SK-N-MC (cell line): ENCODE measurements around the gene UBE2F.

Experiments
- DNase-seq: peaks from one replicate; pipeline ENCODE4 v3.0.0-alpha.2; 2011; ENCODE audit warnings: low read depth, low spot score
- H3K27ac ChIP-seq: fragments of 200-600 bp; sonication (generic); 2 replicates; pipeline ENCODE4 v1.5.1; 2016; ENCODE audit warnings: mixed run types
- H3K36me3 ChIP-seq: fragments of 200-600 bp; sonication (generic); 2 replicates; pipeline ENCODE4 v1.6.1; 2017; ENCODE audit warnings: antibody characterized with exemption, low read length, mixed read lengths; ENCODE audit not compliant: insufficient read depth
- H3K4me3 ChIP-seq: fragments of 200-600 bp; sonication (generic); 2 replicates; pipeline ENCODE4 v1.5.1; 2016
- H3K9ac ChIP-seq: fragments of 200-600 bp; sonication (generic); 2 replicates; pipeline ENCODE4 v1.8.0; 2017; ENCODE audit warnings: mixed run types, mixed read lengths; ENCODE audit not compliant: insufficient read length
- H3K9me3 ChIP-seq: fragments of 200-600 bp; sonication (generic); 2 replicates; pipeline ENCODE4 v1.6.1; 2017; ENCODE audit warnings: low read depth, mild to moderate bottlenecking, antibody characterized with exemption, low read length, moderate library complexity, mixed read lengths
- EZH2 ChIP-seq: fragments of 200-600 bp; sonication (generic); IDR thresholded peaks from one replicate; pipeline ENCODE4 v1.6.1; 2017; ENCODE audit warnings: antibody characterized with exemption
- FOXP2 ChIP-seq: optimal IDR thresholded peaks from 2 replicates; pipeline ENCODE3; 2011; ENCODE audit warnings: mild to moderate bottlenecking, moderate library complexity; ENCODE audit not compliant: insufficient read depth; ENCODE audit errors: extremely low read length, control extremely low read depth
- POLR2AphosphoS5 ChIP-seq: IDR thresholded peaks from 2 replicates; pipeline ENCODE4 v1.6.1; 2012; ENCODE audit warnings: mild to moderate bottlenecking, low read depth, low read length, borderline replicate concordance

UBE2F gene

DNA sequence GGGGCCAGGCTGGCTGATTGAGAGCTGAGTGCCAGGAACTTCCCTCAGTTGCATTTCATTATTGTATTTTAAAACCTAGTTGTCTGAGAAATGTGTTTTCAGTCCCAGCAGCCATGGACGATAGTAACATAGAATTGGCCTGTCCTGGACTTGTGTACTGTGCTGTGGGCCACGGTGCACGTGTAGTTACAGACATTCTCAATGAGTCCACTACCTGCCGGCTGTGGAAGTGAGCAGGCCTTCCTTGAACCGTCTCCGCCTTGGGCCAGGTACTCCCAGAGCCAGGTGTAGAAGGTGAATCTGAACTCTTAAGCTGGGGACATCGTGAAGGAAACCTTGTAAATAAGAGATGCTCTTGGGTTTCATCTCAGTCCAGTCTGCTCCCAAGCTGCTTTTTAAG, 47.0 kb downstream of the UBE2F start:
- TF ChIP-seq EZH2 = no peak
- no peak for TF ChIP-seq FOXP2
- TF ChIP-seq POLR2AphosphoS5 = no peak
- Histone ChIP-seq H3K36me3 (peaks cover 5% of the 10 kb centered on the region; the same call in 1 of the 2 replicates), H3K4me3 (no peak overlapping the region), H3K27ac (no peak overlapping the region), H3K9me3 (no peaks in the 10 kb centered on the region), H3K9ac (no peak overlapping the region)
- no peak for DNase-seq

DNA sequence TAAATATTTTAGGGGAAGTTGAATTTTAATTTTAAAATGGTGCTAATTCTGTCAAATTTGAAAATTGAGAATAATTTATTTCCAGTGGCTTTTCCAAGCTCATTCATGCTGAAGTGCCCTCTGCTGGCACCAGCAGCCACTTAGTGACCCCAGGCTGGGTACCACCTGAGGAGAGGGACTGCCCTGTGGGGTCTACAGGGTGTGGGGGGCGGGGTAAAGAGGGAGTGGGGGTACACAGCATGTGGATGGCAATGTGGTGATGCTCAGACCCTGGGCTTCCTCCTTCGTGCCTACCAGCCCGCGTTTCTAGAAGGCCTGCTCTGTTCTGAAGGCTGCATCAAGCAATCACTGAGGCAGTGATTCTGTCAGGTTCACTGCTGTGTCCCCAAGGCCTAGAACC, 48.9 kb downstream of the UBE2F start:
- H3K36me3 ChIP-seq = peaks cover 5% of the 10 kb centered on the region; the same call in 1 of the 2 replicates
- TF ChIP-seq FOXP2 (no peak), EZH2 (no peak), POLR2AphosphoS5 (no peak)
- H3K4me3 ChIP-seq = no peak overlapping the region
- H3K9ac ChIP-seq = no peak overlapping the region
- no peaks in the 10 kb centered on the region for H3K9me3 ChIP-seq
- DNase-seq = no peak
- H3K27ac ChIP-seq = no peak overlapping the region

DNA sequence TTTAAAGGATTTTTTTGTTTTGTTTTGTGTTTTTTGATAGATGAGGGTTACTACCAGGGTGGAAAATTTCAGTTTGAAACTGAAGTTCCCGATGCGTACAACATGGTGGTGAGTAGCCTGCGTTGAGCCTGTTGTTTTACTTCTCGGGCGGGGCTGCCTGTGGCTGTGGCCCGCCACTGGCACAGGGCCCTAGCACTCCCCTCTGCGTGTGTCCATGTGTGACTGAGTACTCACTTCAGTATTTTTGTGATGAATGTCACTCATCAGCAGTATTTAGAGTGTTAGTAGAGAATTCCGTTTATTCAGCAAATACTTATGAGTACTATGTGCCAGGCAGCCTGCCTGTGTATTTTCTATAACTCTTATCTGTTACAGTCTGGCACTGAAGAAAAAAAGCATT, 49.7 kb downstream of the UBE2F start:
- Histone ChIP-seq H3K27ac (no peak overlapping the region), H3K4me3 (no peak overlapping the region), H3K36me3 (peaks cover 2% of the 10 kb centered on the region; the same call in 1 of the 2 replicates), H3K9ac (no peak overlapping the region), H3K9me3 (no peaks in the 10 kb centered on the region)
- no peak for DNase-seq
- TF ChIP-seq FOXP2 (no peak), POLR2AphosphoS5 (no peak), EZH2 (no peak)

DNA sequence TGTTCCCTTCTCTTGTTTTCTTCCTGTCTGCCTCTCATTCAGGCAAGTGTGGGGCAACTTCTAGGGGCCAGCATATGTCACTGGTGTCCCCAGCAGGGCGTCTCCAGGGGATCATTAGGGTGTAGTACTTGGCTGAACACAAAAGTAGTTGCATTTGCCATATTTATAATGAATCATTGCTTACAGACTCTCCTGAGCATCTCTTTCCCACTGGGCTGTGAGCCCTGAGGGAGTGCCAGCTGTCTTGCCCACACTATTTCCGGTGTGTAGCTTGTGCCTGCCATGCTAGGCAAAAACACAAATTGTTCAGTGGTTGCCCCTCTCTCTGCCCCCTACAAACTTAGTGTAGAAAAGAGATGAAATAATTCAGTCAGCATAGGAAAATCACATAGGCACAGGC, 53.1 kb downstream of the UBE2F start:
- DNase-seq = no peak

DNA sequence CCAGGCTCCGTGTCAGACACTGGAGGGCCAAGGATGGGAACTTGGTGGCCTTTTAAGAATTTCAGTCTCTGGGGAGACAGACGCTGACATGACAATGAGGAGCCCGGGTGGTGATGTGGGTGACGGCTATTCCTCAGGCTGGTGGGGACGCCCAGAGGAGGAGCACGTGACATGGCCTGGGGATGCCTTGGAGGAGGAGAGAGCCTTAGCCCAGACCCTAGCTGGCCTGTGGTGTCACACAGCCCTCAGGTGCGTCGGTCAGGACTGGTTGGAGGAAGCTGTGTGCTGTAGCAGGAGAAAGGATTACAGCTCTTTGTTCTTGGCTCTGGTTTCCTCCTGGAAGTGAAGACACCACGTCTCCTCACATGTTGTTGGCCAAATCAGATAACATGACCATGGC, 54.0 kb downstream of the UBE2F start:
- no peak for TF ChIP-seq EZH2
- TF ChIP-seq POLR2AphosphoS5 = no peak
- TF ChIP-seq FOXP2 = no peak
- H3K9me3 ChIP-seq = no peaks in the 10 kb centered on the region
- H3K9ac ChIP-seq = no peak overlapping the region
- DNase-seq = no peak
- no peak overlapping the region for H3K4me3 ChIP-seq
- no peak overlapping the region for H3K27ac ChIP-seq
- no peaks in the 10 kb centered on the region; the same call in 1 of the 2 replicates for H3K36me3 ChIP-seq

More for the DNA sequence above, 53.1 kb downstream of the UBE2F start:
- Histone ChIP-seq H3K4me3 (no peak overlapping the region), H3K9ac (no peak overlapping the region), H3K9me3 (no peaks in the 10 kb centered on the region), H3K36me3 (no peaks in the 10 kb centered on the region; the same call in 1 of the 2 replicates), H3K27ac (no peak overlapping the region)
- TF ChIP-seq POLR2AphosphoS5 = no peak
- TF ChIP-seq EZH2 = no peak
- TF ChIP-seq FOXP2 = no peak

DNA sequence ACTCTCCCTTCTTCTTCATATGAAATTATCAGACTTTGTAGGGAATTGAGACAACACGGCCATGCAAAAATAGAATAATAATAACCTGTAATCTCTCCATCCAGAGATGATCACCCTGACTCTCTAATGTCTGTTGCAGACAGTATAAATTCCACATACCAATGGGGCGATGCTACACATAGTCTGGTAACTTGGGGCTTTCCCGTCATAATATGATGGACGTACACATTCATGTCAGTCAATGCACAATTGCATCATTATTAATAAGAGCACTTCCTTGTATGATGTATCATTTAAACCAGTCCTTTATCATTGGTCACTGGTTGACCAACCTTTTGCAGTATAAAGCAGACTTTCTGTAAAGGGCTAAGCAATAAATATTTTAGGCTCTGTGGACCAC, 54.5 kb downstream of the UBE2F start:
- no peaks in the 10 kb centered on the region for H3K9me3 ChIP-seq
- no peak overlapping the region for H3K4me3 ChIP-seq

DNA sequence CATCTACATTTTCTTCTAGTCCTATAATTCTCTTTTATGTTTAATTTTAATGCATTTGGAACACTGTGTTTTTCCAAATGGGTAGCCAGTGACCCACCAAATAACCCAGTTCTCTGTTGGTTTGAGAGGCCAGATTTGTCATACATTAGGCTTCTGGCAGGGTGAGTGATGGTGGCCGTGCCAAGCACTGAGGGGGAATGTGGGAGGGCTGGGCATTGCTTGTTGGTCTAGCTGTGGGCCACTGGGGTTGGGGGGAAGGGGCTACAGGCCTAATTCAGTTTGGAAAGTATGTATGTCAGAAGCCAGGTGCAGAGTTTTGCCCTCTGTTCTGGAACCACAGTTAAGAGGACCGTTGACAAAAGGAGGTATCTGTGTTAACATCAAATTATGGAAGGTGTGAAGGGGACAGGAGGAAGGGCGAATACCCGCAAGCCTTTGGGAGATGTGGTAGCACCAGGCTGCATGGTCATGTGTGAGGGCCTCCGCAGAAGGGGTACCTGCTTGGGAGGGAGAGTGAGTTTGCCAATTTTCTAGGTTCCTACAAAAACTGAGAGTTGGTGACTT, 55.9 kb downstream of the UBE2F start:
- Histone ChIP-seq H3K9ac (no peak overlapping the region), H3K9me3 (no peaks in the 10 kb centered on the region), H3K36me3 (no peaks in the 10 kb centered on the region; the same call in 1 of the 2 replicates), H3K27ac (no peak overlapping the region), H3K4me3 (no peak overlapping the region)
- DNase-seq = no peak
- TF ChIP-seq POLR2AphosphoS5 = no peak
- no peak for TF ChIP-seq EZH2
- TF ChIP-seq FOXP2 = no peak

More for the DNA sequence above, 54.5 kb downstream of the UBE2F start:
- Histone ChIP-seq H3K9ac (no peak overlapping the region), H3K36me3 (no peaks in the 10 kb centered on the region; the same call in 1 of the 2 replicates), H3K27ac (no peak overlapping the region)
- TF ChIP-seq POLR2AphosphoS5 (no peak), FOXP2 (no peak), EZH2 (no peak)
- DNase-seq = no peak

DNA sequence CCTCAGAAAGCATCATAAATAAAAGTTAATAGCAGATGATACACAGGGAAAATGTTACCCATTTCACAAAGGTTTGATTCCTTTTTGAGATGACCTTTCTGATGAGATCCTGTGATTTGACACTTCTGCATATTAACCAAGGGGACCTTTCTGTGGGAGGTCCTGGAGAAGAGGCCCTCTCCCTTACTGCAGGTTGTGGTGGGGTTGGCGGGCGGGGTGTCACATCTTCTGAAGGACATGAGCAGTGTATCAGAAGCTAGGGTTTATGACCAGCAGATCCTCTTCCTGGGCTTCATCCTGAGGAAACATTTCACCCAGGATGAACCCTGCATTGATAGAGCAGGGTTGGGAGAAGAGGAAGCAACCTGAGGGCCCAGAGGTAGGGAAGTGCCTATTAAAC, 56.8 kb downstream of the UBE2F start:
- Histone ChIP-seq H3K27ac (no peak overlapping the region), H3K9me3 (no peaks in the 10 kb centered on the region), H3K36me3 (no peaks in the 10 kb centered on the region; the same call in 1 of the 2 replicates), H3K9ac (no peak overlapping the region), H3K4me3 (no peak overlapping the region)
- TF ChIP-seq FOXP2 (no peak), POLR2AphosphoS5 (no peak), EZH2 (no peak)
- no peak for DNase-seq

DNA sequence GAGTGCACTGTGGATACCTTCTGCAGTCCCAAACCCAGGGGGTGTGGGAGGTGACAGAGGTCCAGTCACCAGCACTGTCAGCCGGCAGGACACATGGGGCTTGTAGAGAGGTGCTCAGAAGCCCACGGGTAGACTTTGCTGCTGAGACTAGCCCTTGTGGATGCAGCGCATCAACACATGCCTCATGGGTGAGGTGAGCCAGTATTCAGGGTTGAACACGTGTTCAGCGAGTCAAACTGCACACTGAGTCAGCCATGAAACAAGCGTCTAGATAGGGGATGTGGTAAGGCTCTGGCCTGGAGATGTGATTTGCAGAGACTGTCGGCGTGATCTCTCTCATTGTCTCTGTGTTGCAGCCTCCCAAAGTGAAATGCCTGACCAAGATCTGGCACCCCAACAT, 58.2 kb downstream of the UBE2F start:
- TF ChIP-seq POLR2AphosphoS5 (no peak), FOXP2 (no peak), EZH2 (no peak)
- Histone ChIP-seq H3K36me3 (peaks cover 1% of the 10 kb centered on the region; the same call in 1 of the 2 replicates), H3K27ac (no peak overlapping the region), H3K9me3 (no peaks in the 10 kb centered on the region), H3K9ac (no peak overlapping the region), H3K4me3 (no peak overlapping the region)
- DNase-seq = no peak
